Uterus (tissue), 2 donors: ENCODE data around the gene SLC29A4.

Source experiments
- CTCF ChIP-seq, 4 experiments: fragments of 200-600 bp in 2 of 4; fragments of 450-650 bp in 2 of 4; sonication (generic) in 2 of 4; IDR thresholded peaks; one replicate each; pipeline ENCODE4 v1.5.1; 2016 to 2019; ENCODE audit warnings: antibody characterized with exemption in 4 of 4, mild to moderate bottlenecking in 2 of 4, moderate library complexity in 1 of 4
- POLR2A ChIP-seq, 2 donors: fragments of 450-650 bp; IDR thresholded peaks; one replicate each; pipeline ENCODE4 v1.6.1; 2016; ENCODE audit warnings: antibody characterized with exemption in 2 of 2, mild to moderate bottlenecking in 1 of 2, moderate library complexity in 1 of 2

- TF ChIP-seq CTCF (IDR thresholded peaks at IDR 0.05) = no peak
- TF ChIP-seq POLR2A (IDR thresholded peaks at IDR 0.05) = no peak
These were observed 57.2 kb downstream of the SLC29A4 start for GRCh38 chr7:5339955-5340354.
